Endometrial microvascular endothelial cells (primary cell): ENCODE measurements around the gene STX3. TPM values are rescaled to one million over a fixed set of nuclear protein-coding genes. Genes with fewer than 3 reads are reported as not detected.

ENCODE experiments used
- in situ Hi-C: cut with HindIII; loops from 2 replicates; pipeline ENCODE4 v1.10.0; 2017; ENCODE audit warnings: low sequenced_read_pairs, low pct_unique_long_range_greater_than_20kb; ENCODE audit errors: inconsistent ontology term
- total RNA-seq: library from RNA; depleted of rRNA; stranded (reverse); fragments of >200 nt; gene quantifications from one replicate; pipeline ENCODE4 v1.2.3, GENCODE V29; 2015; ENCODE audit errors: inconsistent ontology term

STX3 gene
- total RNA-seq, 1 donor from 2014 or later = 24.4 TPM

DNA sequence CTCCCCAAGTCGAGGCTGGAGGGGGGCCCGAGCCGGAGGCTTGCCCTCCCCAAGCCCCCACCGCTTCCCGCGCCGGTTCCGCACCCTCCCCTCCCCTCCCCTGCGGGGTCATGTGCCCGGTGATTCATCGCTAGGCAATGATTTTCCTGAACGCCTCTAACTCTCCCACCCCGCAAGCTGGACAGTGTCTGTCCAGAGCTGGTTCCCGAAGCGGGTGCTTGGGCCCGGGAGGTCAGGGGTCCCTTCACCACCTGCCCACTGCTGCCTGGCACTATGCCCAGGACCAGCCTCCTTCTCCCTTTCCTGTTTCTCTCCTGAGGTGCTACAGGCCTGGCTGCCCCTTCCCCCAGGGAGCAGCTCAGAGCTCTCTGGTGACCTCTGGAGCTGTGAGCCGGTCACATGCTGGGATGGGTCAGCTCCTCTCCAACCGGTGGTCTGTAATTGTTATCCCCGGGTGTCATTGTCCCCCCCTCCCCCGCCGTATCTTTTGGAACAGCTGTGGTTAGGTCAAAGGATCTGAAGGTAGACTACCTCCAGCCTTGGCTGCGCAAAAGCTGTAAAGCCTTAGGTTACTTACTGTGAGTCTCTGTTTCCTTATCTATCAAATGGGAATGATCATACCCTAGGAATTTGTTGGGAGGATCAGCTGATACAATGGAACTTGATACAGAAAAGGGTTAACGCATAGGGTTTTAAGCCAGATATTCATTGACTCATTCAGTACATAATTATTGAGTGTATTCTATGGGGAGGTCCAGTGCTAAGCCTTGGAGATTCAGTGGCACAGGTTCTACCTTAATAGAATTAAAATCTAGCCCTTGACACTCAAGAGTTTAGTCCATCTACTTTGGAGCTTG, 753 bp downstream of the STX3 start:
- in situ Hi-C loops = no loop called here

DNA sequence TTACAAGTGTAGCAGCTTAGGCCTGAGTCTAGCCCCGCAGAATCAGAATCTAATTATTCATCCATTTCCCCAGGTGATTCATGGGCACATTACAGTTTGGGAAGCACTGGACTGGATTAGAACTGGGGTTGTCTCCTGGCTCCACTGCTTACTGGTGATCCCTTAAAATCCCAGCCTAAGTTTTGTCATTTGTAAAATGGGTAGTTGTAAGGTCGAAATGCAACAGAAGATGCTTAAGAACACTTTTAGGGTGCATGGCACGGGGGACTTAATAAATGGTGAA, 1.3 kb downstream of the STX3 start:
- in situ Hi-C loops = no loop called here

DNA sequence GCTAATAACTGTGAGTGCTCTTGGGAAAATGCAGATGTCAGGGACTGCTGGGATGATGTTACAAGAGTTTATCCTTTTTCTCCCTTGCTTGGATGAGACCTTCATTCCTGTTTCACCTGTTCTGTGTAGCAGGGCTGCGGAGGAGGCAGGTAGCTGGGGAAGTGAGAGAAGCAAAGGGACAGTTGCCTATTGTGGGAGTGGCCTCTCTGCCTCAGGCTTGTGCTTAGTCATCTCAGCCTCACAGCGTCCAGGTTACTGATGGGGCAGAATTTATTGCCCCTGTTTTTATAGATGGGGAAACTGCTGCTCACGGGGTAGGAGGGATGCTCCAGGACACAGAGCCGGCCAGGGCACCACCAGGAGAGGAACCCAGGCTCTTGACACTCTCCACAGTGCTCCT, 1.7 kb downstream of the STX3 start:
- in situ Hi-C loops = no loop called here

DNA sequence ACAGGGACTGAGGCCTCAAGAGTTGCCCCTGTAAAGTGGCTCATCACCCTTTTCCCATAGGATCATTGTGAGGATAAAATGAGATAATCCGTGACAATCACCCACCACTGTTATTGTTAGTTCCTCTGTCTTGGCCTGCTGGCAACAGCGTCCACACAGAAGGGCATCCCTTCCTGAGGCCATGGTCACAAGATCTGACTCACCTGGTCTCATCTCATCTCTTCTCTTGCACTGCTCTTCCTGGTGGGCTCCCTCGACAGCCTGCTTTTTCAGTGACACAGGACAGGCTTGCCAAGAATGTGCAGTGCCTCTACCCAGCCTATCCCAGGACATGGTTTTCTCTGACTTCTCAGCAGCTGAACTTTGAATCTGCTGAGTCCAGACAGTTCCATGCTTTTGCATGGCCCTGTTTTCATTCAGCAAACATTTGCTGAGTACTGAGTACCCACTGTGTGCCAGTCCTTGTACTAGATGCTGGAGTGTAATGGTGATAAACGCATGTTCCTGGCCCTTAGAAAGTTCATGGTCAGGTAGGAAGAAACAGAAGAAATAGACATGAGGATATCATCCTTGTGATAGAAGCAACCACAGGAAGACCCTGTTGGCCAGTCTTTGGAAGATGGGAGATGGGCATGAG, 3.3 kb downstream of the STX3 start:
- in situ Hi-C loops = no loop called here

DNA sequence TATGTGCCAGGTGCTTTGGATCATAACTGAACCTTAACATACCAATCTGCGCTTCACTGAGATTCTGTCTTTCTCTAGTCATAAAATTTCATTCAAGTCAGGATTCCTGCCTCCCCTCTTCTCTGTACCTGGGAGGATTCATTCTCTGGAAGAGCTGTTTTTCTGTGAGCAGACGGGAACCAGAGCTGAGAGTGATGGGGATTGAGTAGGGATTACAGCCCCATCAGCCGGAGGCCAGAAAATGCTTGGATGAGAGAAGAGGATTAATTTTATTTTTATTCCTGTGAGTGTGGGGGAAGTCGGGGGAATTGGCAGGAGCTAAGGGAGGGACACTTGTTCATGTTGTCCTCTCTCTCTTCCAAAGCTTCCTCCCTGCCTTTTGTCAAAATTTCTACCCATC, 4.7 kb downstream of the STX3 start:
- in situ Hi-C loops = no loop called here

DNA sequence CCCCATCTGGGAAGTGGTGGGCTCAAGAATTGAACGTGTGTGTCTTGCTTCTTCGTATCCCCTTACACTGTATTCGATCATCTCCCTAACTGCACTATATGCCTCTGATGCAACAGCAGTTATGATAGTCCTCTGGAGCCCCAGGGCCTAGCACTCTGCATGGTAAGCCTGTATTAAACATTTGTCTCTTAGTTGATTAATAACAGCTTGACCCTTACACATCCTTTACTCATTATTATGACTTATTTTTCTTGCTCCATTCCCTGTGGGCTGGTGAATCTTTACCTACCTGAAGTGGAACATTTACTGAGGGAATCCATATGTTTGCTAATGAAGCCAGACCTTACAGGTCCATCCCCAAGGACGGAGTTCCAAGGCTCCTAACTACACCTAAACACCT, 5.6 kb downstream of the STX3 start:
- in situ Hi-C loops = no loop called here

DNA sequence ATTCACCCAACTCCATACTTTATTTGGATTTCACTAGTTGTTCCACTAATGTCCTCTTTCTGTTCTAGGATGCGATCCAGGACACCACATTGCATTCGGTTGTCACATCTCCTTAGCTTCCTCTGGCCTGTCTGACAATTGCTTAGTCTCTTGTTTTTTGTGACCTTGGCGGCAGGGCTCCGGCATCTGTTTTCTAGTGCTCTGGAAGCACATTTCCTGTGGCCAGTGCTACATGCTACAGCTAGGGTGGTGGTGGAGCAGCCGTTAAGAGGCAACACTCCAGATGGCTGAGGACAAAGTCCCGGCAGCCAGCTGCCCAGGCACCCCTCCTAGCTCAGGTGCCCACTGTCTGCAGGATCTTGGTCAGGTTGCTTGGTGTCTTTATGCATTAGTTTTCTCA, 6.8 kb downstream of the STX3 start:
- in situ Hi-C loops = no loop called here

DNA sequence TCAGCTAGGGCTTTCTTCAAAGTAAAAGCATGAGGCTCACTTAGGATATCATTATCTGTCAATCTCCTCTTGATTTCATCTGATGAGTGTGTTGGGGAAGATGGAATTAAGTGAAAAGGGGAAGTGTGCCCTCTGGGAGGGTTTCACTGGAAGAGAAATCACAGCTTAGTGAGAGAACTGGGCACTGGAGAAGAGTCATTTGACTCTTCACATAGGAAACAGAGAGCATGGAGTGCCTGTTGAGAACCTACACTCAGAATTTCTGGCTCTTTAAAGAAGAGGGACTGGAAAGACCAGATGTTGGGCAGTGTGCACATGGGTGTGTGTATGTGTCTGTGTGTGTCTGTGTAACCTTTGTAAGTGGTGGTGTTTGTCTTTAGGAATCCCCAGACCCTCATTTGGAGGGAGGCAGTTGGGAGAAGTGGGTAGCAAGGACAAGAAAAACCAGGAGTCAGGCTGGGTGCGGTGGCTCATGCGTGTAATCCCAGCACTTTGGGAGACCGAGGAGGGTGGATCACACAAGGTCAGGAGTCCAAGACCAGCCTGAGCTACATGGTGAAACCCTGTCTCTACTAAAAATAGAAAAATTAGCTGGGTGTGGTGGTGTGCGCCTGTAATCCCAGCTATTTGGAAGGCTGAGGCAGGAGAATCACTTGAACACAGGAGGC, 10.0 kb downstream of the STX3 start:
- in situ Hi-C loops = no loop called here

DNA sequence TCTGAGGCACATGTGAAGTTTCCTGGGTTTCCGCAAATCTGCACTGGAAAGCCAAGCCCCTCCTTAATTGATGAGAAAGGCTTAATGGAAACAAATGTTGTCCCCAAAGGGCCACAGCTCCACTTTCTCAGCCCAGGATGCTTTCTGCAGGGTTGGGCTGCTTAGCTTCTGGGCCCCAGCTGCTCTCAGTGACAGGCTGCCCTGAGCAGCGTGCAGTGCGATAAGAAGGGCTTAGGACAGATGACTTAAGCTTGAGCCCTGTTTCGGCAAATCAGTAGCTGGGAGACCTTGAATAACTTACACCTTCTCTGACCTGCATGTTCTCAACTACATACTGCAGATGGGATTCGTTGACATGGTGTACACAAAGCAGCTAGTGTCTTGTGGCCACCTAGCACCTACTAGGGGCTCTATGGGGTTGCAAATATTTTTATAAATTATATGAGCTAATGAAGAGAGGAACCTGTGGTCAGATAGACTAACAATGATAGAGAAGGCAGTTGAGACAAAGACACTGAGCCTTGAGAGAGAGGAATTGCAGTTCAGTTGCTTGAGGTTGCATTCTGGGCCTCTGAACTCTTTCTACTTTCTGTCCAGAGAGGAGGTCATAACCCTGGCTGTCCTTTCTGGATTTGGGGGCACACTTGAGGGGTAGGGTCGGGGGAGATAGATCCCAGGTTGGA, 11.5 kb downstream of the STX3 start:
- in situ Hi-C loops = no loop called here

DNA sequence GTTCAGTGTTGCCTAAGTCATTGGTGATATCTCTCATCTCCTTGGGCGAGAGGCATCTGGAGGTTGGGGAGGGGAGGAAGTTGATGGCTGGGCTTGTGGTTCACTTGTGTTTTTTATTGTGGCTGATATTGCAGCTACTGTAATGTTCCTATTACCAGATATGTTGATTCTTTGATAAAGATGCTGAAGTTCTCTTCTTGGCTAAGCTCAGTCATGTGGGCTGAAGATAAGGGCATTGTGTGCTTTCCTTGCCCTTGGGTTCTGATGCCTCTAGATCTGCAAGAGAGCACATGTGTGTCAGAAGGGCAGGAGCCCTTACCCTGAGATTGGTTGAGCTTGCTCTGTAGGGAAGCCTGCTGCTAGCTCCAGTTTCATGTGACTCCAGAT, 12.0 kb downstream of the STX3 start:
- in situ Hi-C loops = no loop called here

DNA sequence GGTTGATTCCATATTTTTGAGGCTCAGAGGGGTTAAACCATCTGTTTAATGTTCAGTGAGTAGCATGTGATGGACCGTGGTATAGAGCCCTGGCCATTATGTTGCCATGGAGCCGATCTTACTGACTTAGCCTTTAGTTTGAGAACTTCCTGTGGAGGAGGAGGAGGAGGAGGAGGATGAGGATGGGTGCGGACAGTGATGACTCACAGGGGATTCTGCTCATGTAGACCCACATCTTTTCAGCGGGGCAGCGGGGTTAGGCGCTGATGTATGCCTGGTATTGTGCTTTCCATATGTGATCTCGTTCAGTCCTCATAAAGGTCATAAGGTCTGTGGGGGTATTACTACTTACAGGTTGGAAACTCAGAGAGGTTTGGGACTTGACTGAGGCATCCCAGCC, 13.9 kb downstream of the STX3 start:
- in situ Hi-C loops = no loop called here

DNA sequence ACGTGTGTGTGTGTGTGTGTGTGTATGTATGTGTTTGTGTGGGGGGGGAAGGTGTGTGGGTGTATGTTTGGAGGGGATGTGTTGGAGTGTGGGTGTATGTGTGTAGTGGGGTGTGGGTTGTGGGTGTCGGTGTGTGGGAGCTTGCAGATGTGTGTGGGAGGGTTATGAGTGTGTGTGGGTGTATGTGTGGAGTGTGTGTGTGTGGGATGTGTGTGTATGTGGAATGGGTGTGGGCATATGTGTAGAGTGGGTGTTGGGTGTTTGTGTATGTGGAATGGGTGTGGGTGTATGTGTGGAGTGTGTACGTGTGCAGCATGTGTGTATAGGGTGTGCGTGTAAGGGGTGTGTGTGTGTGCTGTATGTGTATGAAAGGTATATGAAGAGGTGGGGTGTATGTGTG, 14.7 kb downstream of the STX3 start:
- in situ Hi-C loops = no loop called here

DNA sequence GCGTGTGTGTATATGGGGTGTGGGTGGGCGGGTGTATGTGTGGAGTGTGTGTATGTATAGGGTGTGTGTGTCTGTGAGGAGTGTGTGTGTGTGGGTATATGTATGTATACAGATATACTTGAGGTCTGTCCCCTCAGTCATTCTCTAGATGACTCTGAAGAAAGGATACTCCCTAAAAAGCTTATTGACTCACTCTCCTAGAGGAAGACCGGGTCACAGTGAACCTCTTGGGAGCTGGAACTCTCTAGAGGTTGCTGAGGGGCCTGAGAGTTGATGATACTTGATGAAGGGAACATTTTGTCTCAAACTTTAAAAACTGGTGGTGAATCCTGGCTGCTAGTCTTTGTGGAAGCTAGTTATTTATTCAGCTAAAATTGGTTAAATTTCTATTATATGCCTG, 15.1 kb downstream of the STX3 start:
- in situ Hi-C loops = no loop called here

DNA sequence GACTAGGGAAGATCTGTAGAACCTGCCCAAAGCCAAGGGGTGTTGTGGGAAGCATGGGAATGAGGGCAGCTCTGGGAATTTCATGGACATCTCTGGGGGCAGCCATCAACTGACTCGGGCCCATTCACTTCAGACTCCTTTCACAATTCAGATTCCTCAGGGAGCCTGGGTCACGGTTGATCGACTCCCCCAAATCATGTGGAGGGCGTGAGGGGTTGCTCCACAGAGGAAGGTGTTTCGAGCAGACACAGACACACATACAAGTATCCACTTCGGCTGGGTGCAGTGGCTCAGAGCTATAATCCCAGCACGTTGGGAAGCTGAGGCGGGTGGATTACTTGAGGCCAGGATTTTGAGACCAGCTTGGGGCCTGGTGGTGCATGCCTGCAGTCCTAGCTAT, 15.7 kb downstream of the STX3 start:
- in situ Hi-C loops = no loop called here

DNA sequence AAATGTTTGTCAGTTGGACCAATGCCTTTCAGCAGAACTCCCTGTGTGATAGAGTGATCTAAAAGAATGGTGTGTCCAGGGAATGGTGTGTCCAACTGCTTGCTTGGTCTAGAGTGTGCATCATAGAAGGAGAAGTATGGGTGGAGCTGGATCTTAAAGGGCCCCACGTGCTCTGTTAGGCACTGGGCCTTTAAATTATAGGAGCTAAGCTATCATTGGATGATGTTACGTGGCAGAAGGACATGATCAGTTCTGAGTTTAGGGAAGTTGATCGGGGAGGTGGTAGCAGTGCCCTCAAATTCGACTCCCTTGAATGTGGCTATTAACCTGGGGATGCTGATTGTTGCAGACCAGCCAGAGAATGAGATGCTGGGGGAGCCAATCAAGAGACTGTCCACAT, 16.4 kb downstream of the STX3 start:
- in situ Hi-C loops = no loop called here

DNA sequence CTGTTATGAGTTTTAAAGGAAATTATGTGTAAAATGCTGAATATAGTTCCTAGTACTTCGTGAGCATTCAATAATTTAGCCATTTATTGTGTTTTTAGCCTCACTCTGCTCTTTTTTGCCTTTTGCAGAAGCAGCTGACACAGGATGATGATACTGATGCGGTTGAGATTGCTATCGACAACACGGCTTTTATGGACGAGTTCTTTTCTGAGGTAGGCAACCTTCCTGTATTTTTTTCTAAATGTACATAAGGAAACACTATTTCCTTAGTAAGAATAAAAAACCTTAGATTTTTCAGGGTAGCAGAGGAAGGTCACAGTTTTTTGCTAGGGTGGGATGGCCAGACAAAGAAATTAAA, 17.9 kb downstream of the STX3 start:
- in situ Hi-C loops = no loop called here

DNA sequence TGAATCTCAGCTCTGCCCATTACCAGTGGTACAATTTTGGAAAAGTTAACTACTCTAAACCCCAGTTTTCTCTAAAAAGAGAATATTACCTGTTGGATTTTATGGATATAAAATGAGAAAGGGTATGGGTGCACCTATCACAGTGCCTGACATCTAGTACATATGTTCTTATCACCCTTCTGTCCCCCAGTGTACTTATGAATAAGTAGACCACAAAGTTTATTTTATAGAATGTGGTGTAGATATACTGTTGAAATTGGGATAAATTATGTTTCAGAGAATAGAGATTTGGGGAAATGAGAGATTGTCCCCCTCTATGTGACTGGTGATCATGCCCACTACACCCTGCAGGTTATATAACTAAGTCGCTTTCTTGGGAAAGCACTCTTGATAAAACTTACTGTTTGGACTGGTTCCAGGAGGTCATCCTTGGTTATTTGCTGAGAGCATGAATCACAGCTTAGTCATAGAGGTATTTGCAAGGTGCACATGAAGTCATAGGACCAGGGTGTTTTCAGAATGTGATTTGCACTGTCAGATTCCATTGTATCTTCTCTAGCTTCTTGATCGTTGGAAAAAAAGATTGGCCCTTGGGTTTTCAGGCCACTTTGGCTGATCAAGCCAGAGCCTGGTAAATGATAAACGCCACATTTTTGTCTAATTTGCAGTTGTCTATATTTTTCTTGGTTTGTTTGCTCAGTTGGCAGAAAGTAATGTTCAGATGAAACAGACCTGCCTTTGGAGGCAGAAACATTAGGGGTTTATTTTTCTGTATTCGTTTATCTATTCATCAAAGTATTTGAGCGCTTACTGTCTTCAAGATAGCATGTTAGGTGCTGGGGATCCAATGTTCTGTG, 21.3 kb downstream of the STX3 start:
- in situ Hi-C loops = no loop called here

DNA sequence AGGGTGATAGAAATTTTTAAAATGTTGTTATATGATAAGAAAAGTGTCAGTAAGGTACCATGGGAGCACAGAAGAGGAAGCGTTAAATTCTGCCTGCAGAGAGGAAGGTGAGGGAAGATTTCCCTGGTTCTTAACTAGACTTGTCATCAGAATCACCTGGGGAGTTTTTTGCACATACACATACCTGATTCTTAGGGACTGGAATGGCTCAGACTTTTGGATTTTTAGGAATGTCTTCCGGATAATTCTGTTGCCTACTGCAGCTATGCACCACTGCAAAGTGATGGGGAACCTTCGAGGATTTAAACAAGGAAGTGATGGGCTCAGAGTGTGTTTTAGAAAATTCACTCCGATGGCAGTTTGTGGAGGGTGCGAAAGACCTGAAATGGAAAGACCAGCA, 21.9 kb downstream of the STX3 start:
- in situ Hi-C loops = no loop called here

DNA sequence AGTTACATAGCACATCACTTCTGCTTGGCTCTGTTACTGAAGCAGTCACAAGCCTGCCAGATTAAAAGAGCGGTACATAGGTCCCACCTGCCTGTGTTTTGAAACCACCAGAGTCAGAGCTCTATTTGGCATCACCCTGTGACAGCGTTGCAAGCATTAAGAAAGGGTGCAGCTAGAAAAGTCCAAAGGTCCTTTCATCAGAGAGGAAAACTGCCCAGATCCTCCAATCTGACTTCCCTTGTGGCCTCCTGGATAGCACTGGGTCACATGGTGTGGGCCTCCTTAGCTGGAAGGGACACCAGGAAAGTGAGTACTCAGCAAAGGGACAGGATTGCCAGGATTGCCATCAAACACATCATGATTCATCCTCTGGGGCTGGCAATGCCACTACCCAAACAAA, 22.9 kb downstream of the STX3 start:
- in situ Hi-C loops = no loop called here
